PC-9 (cell line): ENCODE data around the gene USP9X. TPM values are rescaled to one million over a fixed set of nuclear protein-coding genes. Genes with fewer than 3 reads are reported as not detected.

Experiments used
- BruUV-seq: library from RNA; stranded (reverse); fragments of 400-500 nt; replicated peaks from 2 replicates; lab custom pipeline; 2021; lab: Mats Ljungman, UMichigan
- CTCF ChIA-PET: fragments of 300-600 bp; sonication (Branson Sonifier 250); formaldehyde crosslinking; loops from one replicate; lab custom pipeline; 2022; ENCODE audit warnings: antibody characterized with exemption; lab: Charles Lee
- POLR2A ChIA-PET: fragments of 300-600 bp; sonication (Branson Sonifier 250); formaldehyde crosslinking; loops from one replicate; lab custom pipeline; 2022; ENCODE audit warnings: antibody characterized with exemption; ENCODE audit not compliant: unreplicated experiment; lab: Charles Lee
- DNase-seq, 2 experiments: peaks; one replicate each; pipeline versions ENCODE4 v3.0.0 to v3.0.0-alpha.2; 2015 to 2022; ENCODE audit warnings: mixed read lengths in 1 of 2
- H2AFZ ChIP-seq: fragments of 200-600 bp; sonication (generic); 2 replicates; pipeline ENCODE4 v1.8.1; 2017; ENCODE audit warnings: antibody characterized with exemption
- H3F3A ChIP-seq: fragments of 200-600 bp; sonication (generic); 2 replicates; pipeline ENCODE4 v1.8.1; 2017; ENCODE audit warnings: antibody characterized with exemption, mild to moderate bottlenecking, low read depth; ENCODE audit not compliant: insufficient read depth
- H3K27ac ChIP-seq: fragments of 200-600 bp; sonication (generic); 2 replicates; pipeline ENCODE4 v1.6.1; 2016; ENCODE audit warnings: mixed run types
- H3K27me3 ChIP-seq: fragments of 200-600 bp; sonication (generic); 2 replicates; pipeline ENCODE4 v1.6.1; 2016; ENCODE audit warnings: low read depth, mixed run types; ENCODE audit not compliant: insufficient read depth
- H3K36me3 ChIP-seq: fragments of 200-600 bp; sonication (generic); 2 replicates; pipeline ENCODE4 v1.6.1; 2016; ENCODE audit warnings: low read depth, mixed run types
- H3K4me1 ChIP-seq: fragments of 200-600 bp; sonication (generic); replicated peaks from 2 replicates; pipeline ENCODE4 v1.6.1; 2016; ENCODE audit warnings: mixed run types; ENCODE audit not compliant: insufficient read depth
- H3K4me2 ChIP-seq: fragments of 200-600 bp; sonication (generic); 2 replicates; pipeline ENCODE4 v1.6.1; 2017; ENCODE audit warnings: mixed run types
- H3K4me3 ChIP-seq: fragments of 200-600 bp; sonication (generic); 2 replicates; pipeline ENCODE4 v1.6.1; 2016; ENCODE audit warnings: mixed run types
- H3K79me2 ChIP-seq: fragments of 200-600 bp; sonication (generic); 2 replicates; pipeline ENCODE4 v1.6.1; 2017; ENCODE audit warnings: low read depth, mixed run types
- H3K9me2 ChIP-seq: fragments of 200-600 bp; sonication (generic); 2 replicates; pipeline ENCODE4 v1.8.1; 2017; ENCODE audit warnings: mild to moderate bottlenecking; ENCODE audit not compliant: insufficient read depth
- H3K9me3 ChIP-seq: fragments of 200-600 bp; sonication (generic); 2 replicates; pipeline ENCODE4 v1.8.1; 2016; ENCODE audit warnings: low read depth; ENCODE audit not compliant: insufficient read depth
- H4K20me1 ChIP-seq: fragments of 200-600 bp; sonication (generic); 2 replicates; pipeline ENCODE4 v1.8.1; 2017; ENCODE audit not compliant: insufficient read depth
- EZH2 ChIP-seq: fragments of 200-600 bp; sonication (generic); IDR thresholded peaks from 2 replicates; pipeline ENCODE4 v1.8.0; 2017; ENCODE audit warnings: antibody characterized with exemption, low read depth
- intact Hi-C: fragments of 100-400 bp; cut with micrococcal nuclease; formaldehyde crosslinking; loops from one replicate; pipeline ENCODE4 v1.10.0; 2022; ENCODE audit not compliant: unreplicated experiment
- total RNA-seq: library from RNA; stranded (reverse); gene quantifications from 2 replicates; pipeline ENCODE4 v1.2.3, GENCODE V29; 2021
- TF ChIP-seq, protein P1 (sequence below): fragments of 200-600 bp; sonication (generic); conservative IDR thresholded peaks from 2 replicates; pipeline ENCODE4 v1.6.1; 2017; ENCODE audit warnings: mixed run types, antibody characterized with exemption, mild to moderate bottlenecking, moderate library complexity

The USP9X gene
- total RNA-seq, 1 experiment from 2014 or later, result 43.2 TPM

DNA sequence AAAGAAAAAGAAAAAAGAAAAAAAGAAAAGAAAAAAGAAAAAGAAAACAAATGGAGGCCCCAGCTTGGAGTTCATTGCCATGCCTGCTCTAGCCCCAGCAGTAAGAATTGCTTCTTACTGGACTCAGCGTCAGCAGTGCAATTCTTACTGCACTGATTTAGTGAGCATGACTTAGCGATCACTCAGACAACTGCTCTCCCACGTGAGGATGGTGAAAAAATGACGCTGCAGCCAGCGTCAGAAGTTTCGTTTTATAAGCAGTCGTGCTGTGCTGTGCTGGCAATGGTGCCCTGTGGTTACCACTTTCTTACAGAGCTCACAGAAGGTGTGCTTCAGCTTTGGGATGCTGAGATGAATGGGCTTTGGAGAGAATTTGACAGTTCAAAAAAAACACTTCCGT is 180.4 kb downstream of the USP9X start:
- intact Hi-C loops, result no loop called here
- Histone ChIP-seq H3K36me3 (no peaks in the 10 kb centered on the region), H3F3A (no peaks in the 10 kb centered on the region), H4K20me1 (no peaks in the 10 kb centered on the region), H3K79me2 (no peaks in the 10 kb centered on the region), H3K4me1 (no peaks in the 10 kb centered on the region), H3K9me3 (no peaks in the 10 kb centered on the region), H3K4me3 (no peak overlapping the region), H3K27ac (no peak overlapping the region), H2AFZ (no peak overlapping the region), H3K9me2 (no peaks in the 10 kb centered on the region), H3K27me3 (no peaks in the 10 kb centered on the region), H3K4me2 (no peak overlapping the region)
- POLR2A ChIA-PET, result no interaction called here
- no peak for DNase-seq
- BruUV-seq, result no TSS peak
- no peak for TF ChIP-seq EZH2
- TF ChIP-seq, protein P1, sequence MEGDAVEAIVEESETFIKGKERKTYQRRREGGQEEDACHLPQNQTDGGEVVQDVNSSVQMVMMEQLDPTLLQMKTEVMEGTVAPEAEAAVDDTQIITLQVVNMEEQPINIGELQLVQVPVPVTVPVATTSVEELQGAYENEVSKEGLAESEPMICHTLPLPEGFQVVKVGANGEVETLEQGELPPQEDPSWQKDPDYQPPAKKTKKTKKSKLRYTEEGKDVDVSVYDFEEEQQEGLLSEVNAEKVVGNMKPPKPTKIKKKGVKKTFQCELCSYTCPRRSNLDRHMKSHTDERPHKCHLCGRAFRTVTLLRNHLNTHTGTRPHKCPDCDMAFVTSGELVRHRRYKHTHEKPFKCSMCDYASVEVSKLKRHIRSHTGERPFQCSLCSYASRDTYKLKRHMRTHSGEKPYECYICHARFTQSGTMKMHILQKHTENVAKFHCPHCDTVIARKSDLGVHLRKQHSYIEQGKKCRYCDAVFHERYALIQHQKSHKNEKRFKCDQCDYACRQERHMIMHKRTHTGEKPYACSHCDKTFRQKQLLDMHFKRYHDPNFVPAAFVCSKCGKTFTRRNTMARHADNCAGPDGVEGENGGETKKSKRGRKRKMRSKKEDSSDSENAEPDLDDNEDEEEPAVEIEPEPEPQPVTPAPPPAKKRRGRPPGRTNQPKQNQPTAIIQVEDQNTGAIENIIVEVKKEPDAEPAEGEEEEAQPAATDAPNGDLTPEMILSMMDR, result no peak
- CTCF ChIA-PET, result no interaction called here

DNA sequence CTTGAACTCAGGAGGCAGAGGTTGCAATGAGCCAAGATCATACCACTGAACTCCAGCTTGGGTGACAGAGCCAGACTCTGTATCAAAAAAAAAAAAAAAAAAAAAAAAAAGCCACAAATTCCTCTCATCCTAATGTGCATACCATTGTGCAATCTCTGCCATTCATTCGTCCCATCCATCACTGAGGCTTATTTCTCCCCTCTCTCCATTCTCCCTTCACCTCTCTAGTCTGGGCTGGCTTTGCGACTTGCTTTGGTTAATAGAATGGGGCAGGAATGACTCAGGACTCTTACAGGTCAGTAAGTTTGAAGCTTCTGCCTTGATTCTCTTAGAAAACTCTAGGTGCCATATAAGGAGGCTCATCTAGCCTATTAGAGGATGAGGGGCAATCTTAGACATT is 188.4 kb downstream of the USP9X start:
- Histone ChIP-seq H3K4me2 (no peak overlapping the region), H3K4me1 (no peaks in the 10 kb centered on the region), H2AFZ (no peak overlapping the region), H3K9me2 (no peaks in the 10 kb centered on the region), H3K27ac (no peak overlapping the region), H4K20me1 (no peaks in the 10 kb centered on the region), H3K27me3 (no peaks in the 10 kb centered on the region), H3K4me3 (no peak overlapping the region), H3F3A (no peaks in the 10 kb centered on the region), H3K9me3 (no peaks in the 10 kb centered on the region), H3K79me2 (no peaks in the 10 kb centered on the region), H3K36me3 (no peaks in the 10 kb centered on the region)
- POLR2A ChIA-PET, result interaction anchor here (0.7 kb wide), 1 partner anchor 103 kb away, joined by 15 read pairs; no protein-coding TSS in a partner anchor
- no peak for DNase-seq
- BruUV-seq, result no TSS peak
- intact Hi-C loops, result no loop called here
- TF ChIP-seq EZH2, result no peak
- TF ChIP-seq, protein P1, result no peak
- CTCF ChIA-PET, result no interaction called here

DNA sequence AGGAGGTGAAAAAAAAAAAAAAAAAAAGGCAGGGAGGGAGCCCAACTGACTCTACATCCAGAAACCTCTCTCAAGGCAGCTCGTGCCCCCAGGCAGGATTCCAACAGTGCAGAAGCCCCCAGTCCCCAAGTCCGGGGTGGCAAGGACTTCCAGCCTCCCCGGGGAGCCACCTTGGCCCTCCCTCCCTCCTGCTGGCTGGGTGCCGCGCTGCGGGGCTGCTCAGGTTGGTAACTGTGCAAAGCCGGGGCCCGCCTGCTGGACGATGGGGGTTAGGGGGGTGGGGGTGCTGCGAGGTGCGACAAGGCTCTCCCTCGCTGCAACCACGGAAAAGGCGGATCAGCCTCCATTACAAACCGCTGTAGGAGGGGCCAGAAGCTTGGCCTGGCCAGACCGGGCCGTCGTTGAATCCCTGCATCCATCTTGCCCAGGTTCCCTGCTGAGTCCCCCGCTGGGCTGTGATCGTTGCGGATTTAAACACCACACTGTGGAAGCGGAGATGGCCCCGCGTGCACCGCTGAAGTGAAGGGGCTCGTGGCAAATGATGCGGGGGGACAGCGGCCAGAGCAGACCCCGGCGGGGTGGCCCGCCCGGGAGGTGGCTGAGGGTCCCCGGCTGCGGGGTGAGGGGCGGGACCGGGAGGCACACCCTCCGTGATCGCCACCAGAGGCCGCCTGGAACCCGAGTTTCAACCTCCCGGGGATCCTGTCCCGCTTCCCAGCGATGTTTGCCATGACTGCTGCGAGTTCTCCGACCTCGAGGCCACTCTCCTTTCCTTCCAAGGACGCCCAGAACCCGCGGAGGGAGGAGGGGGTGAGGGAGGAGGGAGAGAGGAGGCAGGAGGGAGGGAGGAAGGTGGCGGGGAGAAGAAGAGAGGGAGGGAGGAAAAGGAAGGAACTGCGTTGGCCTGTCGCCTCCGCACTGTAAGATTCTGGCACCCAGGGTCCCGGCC is 190.7 kb downstream of the USP9X start:
- CTCF ChIA-PET, result no interaction called here
- DNase-seq, result peak in 1 of 2 experiments; percentile 41
- intact Hi-C loops, result loop anchor here (5.0 kb wide), 1 partner anchor 56 kb away; the partner anchor contains the start of gene DDX3X
- Histone ChIP-seq H3K79me2 (no peaks in the 10 kb centered on the region), H3K27ac (no peak overlapping the region), H3K4me2 (peak overlapping the region; percentile 61), H3K4me3 (peak overlapping the region; percentile 50; the same call in 1 of the 2 replicates), H3K36me3 (no peaks in the 10 kb centered on the region), H3F3A (no peaks in the 10 kb centered on the region), H3K9me3 (no peaks in the 10 kb centered on the region), H4K20me1 (no peaks in the 10 kb centered on the region), H3K9me2 (no peaks in the 10 kb centered on the region), H3K4me1 (no peaks in the 10 kb centered on the region), H2AFZ (peak overlapping the region; percentile 55), H3K27me3 (no peaks in the 10 kb centered on the region)
- TF ChIP-seq EZH2, result no peak
- TF ChIP-seq, protein P1, result peak; percentile 44
- POLR2A ChIA-PET, result no interaction called here
- BruUV-seq, result no TSS peak
